Rectal smooth muscle tissue (tissue), 1 donor: ENCODE results near the gene SLC9A5.

Experiments
- H3K27ac ChIP-seq: one replicate; pipeline ENCODE4 v1.7.0; 2013; ENCODE audit warnings: low read depth, low read length, inconsistent platforms
- H3K27me3 ChIP-seq: one replicate; pipeline ENCODE4 v1.7.0; 2013; ENCODE audit warnings: low read length; ENCODE audit not compliant: control insufficient read depth, insufficient read depth
- H3K36me3 ChIP-seq: one replicate; pipeline ENCODE4 v1.7.0; 2013; ENCODE audit warnings: low read length; ENCODE audit not compliant: control insufficient read depth, insufficient read depth
- H3K4me1 ChIP-seq: one replicate; pipeline ENCODE4 v1.7.0; 2013; ENCODE audit warnings: low read length; ENCODE audit not compliant: control insufficient read depth, insufficient read depth
- H3K4me3 ChIP-seq: one replicate; pipeline ENCODE4 v1.7.0; 2013; ENCODE audit warnings: low read length
- H3K9ac ChIP-seq: one replicate; pipeline ENCODE4 v1.7.0; 2013; ENCODE audit warnings: low read length

SLC9A5 gene

GRCh38 chr16:67305216-67306071 is 56.7 kb downstream of the SLC9A5 start:
- H3K9ac ChIP-seq, result no peak overlapping the region

GRCh38 chr16:67310561-67310960 is 61.8 kb downstream of the SLC9A5 start:
- no peak overlapping the region for H3K9ac ChIP-seq
- no peaks in the 10 kb centered on the region for H3K36me3 ChIP-seq
- H3K4me1 ChIP-seq, result no peaks in the 10 kb centered on the region
- no peaks in the 10 kb centered on the region for H3K27me3 ChIP-seq
- no peak overlapping the region for H3K27ac ChIP-seq
- H3K4me3 ChIP-seq, result no peak overlapping the region

More at GRCh38 chr16:67305216-67306071, 56.7 kb downstream of the SLC9A5 start:
- Histone ChIP-seq H3K4me3 (no peak overlapping the region), H3K36me3 (no peaks in the 10 kb centered on the region), H3K27me3 (no peaks in the 10 kb centered on the region), H3K4me1 (no peaks in the 10 kb centered on the region), H3K27ac (no peak overlapping the region)

GRCh38 chr16:67311607-67312488 is 63.1 kb downstream of the SLC9A5 start:
- H3K4me3 ChIP-seq, result no peak overlapping the region
- no peak overlapping the region for H3K27ac ChIP-seq
- no peaks in the 10 kb centered on the region for H3K4me1 ChIP-seq
- H3K36me3 ChIP-seq, result no peaks in the 10 kb centered on the region
- H3K27me3 ChIP-seq, result no peaks in the 10 kb centered on the region
- H3K9ac ChIP-seq, result no peak overlapping the region

- Histone ChIP-seq H3K27me3 (no peaks in the 10 kb centered on the region), H3K36me3 (no peaks in the 10 kb centered on the region), H3K4me3 (no peak overlapping the region), H3K27ac (no peak overlapping the region), H3K4me1 (no peaks in the 10 kb centered on the region), H3K9ac (no peak overlapping the region)
These were observed 63.9 kb downstream of the SLC9A5 start for GRCh38 chr16:67312719-67313118.

- no peaks in the 10 kb centered on the region for H3K27me3 ChIP-seq
- no peak overlapping the region for H3K27ac ChIP-seq
- H3K4me3 ChIP-seq, result no peak overlapping the region
- no peak overlapping the region for H3K9ac ChIP-seq
- H3K36me3 ChIP-seq, result no peaks in the 10 kb centered on the region
- H3K4me1 ChIP-seq, result no peaks in the 10 kb centered on the region
These were observed 69.1 kb downstream of the SLC9A5 start for GRCh38 chr16:67317853-67318252.
